GM19043 (cell line): ENCODE measurements around the gene KBTBD8.

ENCODE experiments used
- ATAC-seq: cut with Tn5 transposase; IDR thresholded peaks from one replicate; pipeline ENCODE4 v1.9.1; 2021; ENCODE audit warnings: low read depth; ENCODE audit not compliant: unreplicated experiment

Gene KBTBD8

GRCh38 chr3:66994588-66994987, 3.5 kb upstream of the KBTBD8 start:
- no peak for ATAC-seq

DNA sequence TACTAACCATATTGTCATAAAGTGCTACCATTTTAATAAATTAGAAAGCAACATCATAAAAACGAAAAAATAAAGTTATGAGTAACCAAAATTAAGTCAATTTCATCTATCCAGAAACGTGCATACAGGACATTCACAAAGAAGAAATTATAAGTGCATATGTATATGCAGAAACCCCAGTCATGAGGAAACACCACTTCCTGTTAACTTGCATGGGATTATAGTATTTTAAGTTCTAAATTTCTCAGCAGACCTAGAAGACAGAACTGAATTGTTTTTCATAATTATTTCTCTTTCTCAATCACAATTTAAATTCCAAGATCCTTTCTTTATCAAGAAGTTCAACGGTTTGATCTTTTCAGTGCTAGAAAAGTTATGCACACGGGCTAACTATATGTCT, 1.4 kb upstream of the KBTBD8 start:
- ATAC-seq, result no peak

DNA sequence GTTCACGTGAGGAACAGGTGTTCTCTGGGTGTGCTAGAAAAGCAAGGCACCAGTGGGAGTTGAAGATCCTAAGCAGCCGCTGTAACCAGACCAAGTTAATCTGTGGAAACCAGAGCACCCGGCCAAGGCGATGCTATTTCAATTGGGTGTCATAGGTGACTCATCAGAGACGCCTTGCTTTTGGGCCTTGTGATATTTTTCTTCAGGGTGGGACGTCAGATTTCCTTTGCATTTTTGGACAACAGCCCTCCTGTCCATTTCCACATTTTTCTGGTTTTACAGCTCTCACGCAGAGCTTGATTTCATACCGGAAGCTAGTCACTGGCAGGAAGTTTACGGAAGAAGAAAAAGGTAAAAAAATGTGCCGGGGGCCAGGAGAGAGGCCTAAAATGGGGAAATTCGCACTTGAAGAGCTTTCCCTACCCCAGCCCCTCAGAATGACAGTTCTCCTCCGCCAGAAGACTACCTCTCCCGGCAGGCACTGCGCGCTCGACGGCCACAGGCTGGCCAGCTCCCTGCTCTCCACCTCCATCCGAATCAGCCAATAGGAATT, 471 bp upstream of the KBTBD8 start:
- ATAC-seq, result no peak

- no peak for ATAC-seq
Observed at GRCh38 chr3:66998904-66999235, 763 bp downstream of the KBTBD8 start.

- peak; percentile 43 for ATAC-seq
Observed at GRCh38 chr3:67000009-67000408, 1.9 kb downstream of the KBTBD8 start.

DNA sequence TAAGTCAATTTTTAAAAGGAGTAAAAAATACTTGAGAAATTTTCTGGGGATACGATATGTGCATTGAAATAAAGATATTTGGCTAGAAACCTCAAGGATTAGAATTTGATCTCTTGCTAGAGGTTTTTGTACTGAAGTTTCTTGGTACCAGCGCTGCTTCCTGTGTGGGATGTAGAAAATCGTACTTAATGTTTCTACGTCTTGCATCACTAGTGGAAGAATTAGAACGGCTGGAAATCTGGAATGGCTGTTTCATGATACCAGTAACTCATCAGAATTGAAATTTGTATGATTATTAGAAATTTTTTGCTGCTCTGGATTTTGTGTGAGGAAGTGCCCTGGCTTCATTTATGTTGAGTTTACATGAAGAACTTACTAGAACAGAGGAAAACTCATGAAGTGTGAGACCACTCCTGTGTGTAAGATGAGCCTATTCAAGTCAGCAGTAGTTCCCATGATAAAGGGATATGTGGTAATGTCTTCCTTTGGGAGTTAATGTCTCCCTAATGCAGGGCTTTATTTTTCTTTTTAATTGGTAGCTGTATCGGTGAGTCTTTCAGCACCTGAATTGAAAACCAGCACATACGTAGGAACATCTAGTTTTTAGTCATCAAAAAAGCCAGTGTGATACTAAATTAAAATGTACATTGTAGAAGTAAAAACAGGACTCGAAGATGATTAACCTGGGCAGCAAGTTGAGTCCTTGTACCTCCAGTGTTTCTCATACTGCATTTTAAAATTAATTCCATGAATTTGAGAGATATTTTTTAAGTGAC, 3.2 kb downstream of the KBTBD8 start:
- ATAC-seq, result no peak

DNA sequence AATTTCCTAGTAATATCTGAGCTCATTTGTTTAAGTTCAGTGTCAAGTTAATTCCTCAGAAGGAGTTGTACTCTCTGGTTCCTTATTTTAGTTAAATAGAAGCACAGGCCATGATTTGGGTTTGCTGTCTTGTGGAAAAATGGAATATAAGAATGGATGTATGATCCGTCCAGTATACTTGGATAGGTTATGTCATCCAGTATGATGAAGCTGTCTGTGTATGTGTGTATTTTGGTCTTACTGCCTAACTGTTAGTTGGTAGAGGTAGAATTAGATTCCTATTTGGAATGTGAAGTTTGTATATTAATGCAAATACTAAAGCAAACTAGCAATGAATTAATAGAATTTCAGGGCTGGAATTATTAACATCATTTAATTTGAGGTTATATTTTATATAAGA, 7.9 kb downstream of the KBTBD8 start:
- ATAC-seq, result no peak

DNA sequence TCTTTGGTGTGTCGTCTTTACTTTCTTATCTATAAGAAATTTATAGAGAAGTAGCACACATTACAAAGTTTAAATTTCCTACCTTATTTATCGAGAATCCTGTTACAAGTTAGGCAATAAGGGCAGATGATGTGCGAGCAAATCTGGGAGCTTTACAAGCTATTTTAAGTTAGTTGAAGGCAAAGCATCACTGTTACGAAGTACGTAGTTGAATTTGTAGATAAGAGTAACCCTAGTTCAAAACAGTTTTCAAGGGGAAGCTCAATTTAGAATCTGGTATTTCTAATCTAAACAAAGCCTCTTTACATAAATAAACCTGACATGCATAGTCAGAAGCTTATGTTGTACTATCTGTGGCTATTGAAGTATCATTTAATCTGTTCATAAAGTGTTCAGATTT, 8.4 kb downstream of the KBTBD8 start:
- ATAC-seq, result no peak

GRCh38 chr3:67008388-67008787, 10.3 kb downstream of the KBTBD8 start:
- no peak for ATAC-seq

GRCh38 chr3:67009716-67010115, 11.6 kb downstream of the KBTBD8 start:
- no peak for ATAC-seq

DNA sequence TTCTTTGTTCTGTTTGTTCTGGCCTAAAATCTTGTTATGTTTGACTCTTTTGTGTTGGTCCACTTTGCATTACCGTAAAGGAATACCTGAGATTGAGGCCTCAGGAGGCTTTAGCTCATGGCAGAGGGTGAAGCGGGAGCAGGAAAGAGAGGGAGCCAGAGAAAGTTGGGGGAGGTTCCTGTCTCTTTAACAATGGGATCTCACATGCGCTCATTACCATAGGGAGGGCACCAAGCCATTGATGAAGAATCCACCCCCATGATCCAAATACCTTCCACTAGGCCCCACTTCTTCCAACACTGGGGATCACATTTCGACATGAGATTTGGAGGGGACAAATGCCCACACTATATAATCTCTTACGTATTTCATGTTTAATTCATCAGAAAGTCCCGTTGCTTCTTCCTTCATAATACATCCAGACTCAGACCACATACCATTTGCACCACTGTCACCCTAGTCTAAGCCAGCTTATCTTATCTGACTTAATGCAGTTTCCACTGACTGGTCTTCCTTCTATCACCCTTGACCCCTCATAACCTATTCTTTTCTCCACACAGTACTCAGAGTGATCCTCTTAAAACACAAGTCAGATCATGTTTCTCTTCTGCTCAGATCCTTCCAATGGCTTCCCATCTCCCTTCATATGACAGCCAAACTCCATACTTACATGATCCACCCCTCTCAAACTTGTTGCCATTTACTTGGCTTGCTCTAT, 13.5 kb downstream of the KBTBD8 start:
- ATAC-seq, result no peak

DNA sequence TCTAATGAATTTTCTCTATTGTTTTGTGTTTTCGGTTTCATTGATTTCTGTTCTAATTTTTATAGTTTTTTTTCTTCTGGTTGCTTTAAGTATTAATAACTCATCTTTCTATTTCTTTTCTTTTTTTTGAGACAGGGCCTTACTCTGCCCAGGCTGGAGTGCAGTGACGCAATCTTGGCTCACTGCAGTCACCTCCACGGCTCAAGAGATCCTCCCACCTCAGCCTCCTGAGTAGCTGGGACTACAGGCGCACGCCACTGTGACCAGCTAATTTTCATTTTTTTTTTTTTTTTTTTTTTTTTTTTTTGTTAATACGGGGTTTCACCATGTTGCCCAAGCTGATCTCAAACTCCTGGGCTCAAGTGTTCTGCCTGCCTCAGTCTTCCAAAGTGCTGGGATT, 14.5 kb downstream of the KBTBD8 start:
- no peak for ATAC-seq

DNA sequence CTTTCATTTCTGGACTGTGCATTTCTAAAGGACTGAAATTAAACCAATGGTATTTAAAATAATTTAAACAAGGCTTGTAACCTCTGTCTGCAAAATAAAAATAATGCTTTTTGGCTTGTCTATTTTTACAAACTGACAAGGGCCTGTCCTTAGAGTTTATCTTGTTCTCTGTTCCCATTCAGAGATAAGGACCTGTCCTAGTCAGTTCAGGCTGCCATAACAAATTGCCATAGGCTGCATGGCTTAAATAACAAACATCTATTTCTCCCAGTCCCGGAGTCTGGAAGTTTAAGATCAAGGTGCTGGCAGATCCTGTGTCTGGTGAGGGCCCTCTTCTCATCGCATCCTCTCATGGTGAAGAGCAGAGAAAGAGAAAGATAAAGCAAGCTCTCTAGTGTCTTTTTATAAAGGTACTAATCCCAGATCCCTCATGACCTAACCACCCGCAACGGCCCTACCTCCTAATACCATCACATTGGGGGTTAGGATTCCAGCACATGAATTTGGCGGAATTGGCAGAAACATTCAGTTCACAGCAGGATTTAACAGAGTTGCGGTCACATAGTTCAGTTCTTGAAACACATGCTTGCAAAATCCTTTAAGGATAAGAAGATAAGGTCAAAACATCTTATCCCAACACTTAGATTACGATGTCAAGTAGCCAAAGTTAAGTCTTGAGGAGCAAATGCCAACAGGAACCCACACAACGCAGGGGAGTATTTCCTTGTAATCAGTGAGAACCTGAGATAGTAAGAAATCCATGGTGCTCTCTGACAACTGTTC, 17.8 kb downstream of the KBTBD8 start:
- no peak for ATAC-seq

- no peak for ATAC-seq
Observed at GRCh38 chr3:67016522-67017080, 18.5 kb downstream of the KBTBD8 start.

GRCh38 chr3:67017211-67017610, 19.1 kb downstream of the KBTBD8 start:
- ATAC-seq, result no peak

GRCh38 chr3:67018105-67018788, 20.1 kb downstream of the KBTBD8 start:
- peak; percentile 45 for ATAC-seq

DNA sequence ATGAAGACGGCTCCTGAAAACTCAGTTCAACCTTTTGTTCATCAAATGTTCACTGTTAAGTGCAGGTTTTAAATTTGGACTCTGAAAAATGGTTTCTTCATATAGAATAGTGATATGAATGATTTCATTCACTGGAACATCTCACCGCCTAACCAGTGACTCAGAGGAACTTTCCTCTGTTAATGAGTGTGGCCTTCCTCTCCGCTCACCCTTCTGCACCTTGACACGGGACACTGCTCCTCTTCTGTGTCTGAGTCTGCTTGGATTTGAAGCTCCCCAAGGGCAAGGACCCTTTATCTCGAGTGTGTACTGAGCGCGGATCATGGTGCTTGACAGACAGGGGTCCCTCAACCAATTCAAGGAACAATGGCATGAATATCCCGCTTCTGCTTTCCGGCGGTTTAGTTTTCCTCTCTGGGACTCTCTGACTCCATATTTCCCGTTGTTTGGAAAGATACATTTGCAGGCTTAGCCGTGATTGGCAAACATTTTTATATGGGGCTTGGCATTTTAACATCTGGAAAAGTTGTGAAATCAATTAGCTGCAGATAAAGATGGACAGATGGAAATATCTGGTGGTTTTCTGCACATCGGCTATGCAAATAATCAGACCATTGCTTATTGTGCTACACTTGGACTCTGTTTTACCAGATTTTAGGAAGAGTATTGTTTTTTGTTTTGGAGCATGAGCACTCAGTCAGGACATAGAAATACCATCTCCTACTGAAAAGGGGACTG, 20.9 kb downstream of the KBTBD8 start:
- ATAC-seq, result peak; percentile 65

- no peak for ATAC-seq
Observed at GRCh38 chr3:67028001-67028784, 30.1 kb downstream of the KBTBD8 start.
